Stimulated activated CD8-positive, alpha-beta memory T cell treated with anti-CD3 and anti-CD28 coated beads, Interleukin-12 subunit alpha, Interleukin-12 subunit beta, amount 100 ng/mL, for 24 hours (primary cell): Measurements from ENCODE around the gene KRTAP12-1.

Experiments
- DNase-seq: peaks from one replicate; pipeline ENCODE4 v3.0.0-alpha.2; 2020; ENCODE audit errors: extremely low read depth

KRTAP12-1 gene

GRCh38 chr21:44711327-44712202 is 29.6 kb upstream of the KRTAP12-1 start, which contains the start of gene TSPEAR:
Gene TSPEAR, minus strand, starts transcription at chr21:44711572. Its CDS starts 58 bp downstream, at chr21:44711514.
- DNase-seq: no peak

GRCh38 chr21:44710756-44711326 is 28.9 kb upstream of the KRTAP12-1 start:
- DNase-seq: no peak

- no peak for DNase-seq
Measured at GRCh38 chr21:44710294-44710665, 28.3 kb upstream of the KRTAP12-1 start.

GRCh38 chr21:44709426-44710293 is 27.7 kb upstream of the KRTAP12-1 start:
- no peak for DNase-seq

- DNase-seq: no peak
Measured at GRCh38 chr21:44708866-44709425, 27.0 kb upstream of the KRTAP12-1 start.

- DNase-seq: no peak
Measured at GRCh38 chr21:44708213-44708865, 26.4 kb upstream of the KRTAP12-1 start.

GRCh38 chr21:44706706-44707581 is 25.0 kb upstream of the KRTAP12-1 start:
- DNase-seq: no peak

- no peak for DNase-seq
Measured at GRCh38 chr21:44706026-44706705, 24.2 kb upstream of the KRTAP12-1 start.

GRCh38 chr21:44704636-44705001 is 22.7 kb upstream of the KRTAP12-1 start:
- no peak for DNase-seq

GRCh38 chr21:44703731-44704635 is 22.0 kb upstream of the KRTAP12-1 start:
- DNase-seq: no peak

- DNase-seq: no peak
Measured at GRCh38 chr21:44702973-44703730, 21.2 kb upstream of the KRTAP12-1 start.

- no peak for DNase-seq
Measured at GRCh38 chr21:44702111-44702972, 20.4 kb upstream of the KRTAP12-1 start.

GRCh38 chr21:44701541-44701940 is 19.6 kb upstream of the KRTAP12-1 start:
- no peak for DNase-seq

GRCh38 chr21:44701023-44701400 is 19.0 kb upstream of the KRTAP12-1 start:
- no peak for DNase-seq

GRCh38 chr21:44700101-44701022 is 18.4 kb upstream of the KRTAP12-1 start:
- DNase-seq: no peak

- DNase-seq: no peak
Measured at GRCh38 chr21:44699502-44700001, 17.6 kb upstream of the KRTAP12-1 start.
